NCI-H82 treated with DMSO at 0.1 percent for 48 hours (cell line): ENCODE data around the gene TEX22.

ENCODE experiments used
- DNase-seq: peaks from one replicate; lab custom pipeline; 2025; ENCODE audit not compliant: unreplicated experiment; lab: John Stamatoyannopoulos, UW

Gene TEX22

DNA sequence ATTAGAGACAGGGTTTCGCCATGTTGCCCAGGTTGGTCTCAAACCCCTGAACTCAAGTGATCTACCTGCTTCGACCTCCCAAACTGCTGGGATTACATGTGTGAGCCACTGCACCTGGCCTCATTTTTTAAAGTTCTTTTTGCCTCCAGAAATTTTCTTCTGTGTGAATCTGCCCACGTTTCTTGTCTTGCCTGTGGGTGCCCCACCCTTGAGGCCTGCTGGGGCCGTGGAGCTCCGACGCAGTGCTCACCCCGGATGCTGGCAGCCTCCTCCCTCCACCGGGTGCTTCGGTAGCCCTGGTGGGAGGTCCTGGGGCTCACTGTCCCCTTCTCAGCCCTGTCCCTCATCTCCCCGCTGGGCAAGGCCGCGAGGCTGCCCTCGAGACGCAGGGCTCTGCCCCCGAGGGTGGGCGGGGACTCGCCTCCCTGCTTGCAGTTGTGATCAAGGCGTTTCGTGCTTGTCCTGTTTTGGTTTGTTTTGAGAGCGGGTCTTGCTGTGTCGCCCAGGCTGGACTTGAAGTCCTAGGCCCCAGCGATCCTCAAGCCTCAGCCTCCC, 56.8 kb downstream of the TEX22 start:
- DNase-seq = no peak

DNA sequence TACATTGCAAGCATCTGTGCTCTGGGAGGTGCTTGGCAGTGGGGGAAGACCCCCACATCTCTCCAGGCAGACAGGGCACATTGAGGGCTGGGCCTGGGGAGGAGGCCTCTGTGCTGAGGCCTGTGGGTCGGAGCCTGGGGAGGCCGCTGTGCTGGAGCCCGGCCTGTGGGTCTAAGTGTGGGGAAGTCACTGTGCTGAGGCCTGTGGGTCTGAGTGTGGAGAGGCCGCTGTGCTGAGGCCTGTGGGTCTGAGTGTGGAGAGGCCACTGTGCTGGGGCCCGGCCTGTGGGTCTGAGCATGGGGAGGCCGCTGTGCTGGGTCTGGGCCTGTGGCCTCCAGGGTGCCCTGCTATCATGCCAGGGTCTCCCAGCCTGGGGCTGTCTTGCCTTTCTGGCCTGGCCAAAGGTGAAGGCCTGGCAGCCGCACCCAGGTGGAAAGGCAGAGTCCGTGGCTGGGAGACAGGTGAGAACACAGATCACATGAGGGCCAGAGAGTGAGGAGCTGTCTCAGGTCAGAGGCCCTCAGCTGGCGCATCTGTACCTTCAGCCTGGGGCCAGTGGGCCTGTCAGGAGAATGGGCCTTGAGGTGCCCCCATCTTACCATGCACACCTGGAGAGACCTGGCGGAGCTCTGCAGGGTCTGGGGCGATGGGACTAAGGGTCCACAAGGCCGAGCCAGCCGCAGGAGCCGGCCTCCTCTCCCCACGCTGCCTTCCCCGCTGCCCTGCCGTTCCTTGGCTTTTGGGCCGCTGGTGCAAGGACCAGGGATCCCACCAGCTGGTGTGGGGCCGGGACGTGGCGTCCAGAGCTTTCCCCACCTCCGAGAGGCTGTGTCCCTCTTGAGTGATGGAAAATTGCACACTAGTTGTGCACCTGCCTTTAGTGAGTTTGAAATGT, 57.7 kb downstream of the TEX22 start:
- no peak for DNase-seq

DNA sequence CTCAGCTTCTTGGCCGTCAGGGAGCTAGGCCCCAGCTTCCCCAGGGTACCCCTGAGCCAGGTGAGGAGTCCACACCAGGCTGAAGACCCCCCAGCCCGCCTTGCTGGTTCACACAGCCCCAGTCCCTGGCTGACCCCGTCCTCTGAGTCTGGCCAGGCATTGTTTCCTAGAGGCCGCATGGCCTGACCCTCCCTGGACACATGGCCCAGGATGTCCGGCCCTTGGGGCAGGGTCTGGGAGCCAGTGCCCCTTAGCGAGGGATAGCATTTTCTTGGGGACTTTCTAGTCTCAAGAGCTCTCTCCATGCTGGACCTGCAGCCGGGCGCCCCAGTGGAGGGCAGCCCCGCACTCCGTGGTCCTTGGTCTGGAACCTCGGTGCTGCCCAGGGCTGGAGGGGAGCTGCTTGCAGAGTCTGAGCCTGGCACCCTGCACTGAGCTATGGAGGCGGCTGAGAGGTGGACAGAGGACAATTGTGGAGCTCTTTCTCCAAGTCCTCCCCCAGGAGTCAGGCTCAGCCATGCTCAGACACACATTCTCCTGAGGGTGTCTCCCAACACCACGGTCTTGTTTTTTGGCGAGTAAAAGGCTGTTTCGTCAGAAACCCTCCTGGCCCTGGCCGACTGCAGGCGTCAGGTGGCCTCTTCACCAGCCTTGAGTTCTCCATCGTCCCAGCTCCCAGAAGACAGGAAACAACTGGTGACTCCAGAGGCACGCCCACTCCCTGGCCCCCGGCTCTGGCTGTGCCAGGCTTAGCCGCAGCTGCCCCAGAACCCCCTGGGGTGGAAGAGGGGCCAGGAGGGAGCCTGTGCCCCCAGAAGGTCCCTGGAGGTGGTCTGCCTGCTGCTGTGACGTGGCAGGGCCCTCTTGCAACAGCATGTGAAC, 58.6 kb downstream of the TEX22 start:
- no peak for DNase-seq

DNA sequence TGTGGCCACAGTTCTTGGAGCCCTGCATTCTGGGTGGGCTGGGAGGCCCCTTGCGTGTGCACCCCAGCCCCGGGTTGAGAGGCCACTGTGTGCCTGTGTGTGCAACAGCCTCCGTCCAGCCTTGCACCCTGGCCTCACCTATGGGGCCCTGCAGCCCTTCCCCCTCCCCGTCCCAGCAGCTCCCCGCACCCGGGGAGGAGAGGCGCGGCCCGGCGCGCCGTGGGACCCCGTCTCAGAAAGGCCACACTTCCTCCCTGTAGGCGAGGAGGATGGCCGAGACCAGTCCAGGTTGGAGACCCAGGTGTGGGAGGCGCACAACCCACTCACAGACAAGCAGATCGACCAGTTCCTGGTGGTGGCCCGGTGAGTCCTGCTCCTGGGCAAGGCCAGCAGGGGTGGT, 59.7 kb downstream of the TEX22 start:
- DNase-seq = no peak

DNA sequence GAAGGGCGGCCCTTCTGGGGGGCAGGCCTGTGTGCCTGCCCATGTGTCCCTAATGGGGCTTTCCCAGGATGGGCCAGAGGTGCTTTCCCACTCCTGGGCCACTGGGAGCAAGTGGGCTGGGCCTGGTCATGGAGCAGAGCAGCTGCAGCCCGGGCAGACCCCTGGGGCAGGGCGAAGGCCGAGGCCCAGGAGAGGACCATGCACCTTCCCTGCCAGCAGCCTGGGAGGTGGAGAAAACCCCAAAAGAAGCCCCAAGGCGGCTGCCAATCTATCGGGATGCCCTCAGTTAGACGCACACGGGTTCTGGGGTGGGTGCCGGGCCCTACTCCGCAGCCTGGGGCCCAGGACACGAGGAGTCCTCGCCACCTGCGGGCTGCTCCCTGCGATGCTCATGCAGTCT, 60.2 kb downstream of the TEX22 start:
- no peak for DNase-seq

DNA sequence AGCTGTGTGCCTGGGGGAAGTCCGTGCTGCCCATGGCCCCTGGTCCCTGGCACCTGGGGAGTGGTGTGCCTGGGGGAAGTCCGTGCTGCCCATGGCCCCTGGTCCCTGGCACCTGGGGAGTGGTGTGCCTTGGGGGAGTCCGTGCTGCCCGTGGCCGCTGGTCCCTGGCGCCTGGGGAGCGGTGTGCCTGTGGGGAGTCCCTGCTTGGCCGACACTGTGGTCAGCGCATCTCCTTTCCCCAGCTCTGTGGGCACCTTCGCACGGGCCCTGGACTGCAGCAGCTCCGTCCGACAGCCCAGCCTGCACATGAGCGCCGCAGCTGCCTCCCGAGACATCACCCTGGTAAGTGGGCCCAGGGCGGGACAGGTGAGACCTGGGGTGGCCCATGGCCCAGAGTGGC, 61.8 kb downstream of the TEX22 start:
- DNase-seq = no peak

DNA sequence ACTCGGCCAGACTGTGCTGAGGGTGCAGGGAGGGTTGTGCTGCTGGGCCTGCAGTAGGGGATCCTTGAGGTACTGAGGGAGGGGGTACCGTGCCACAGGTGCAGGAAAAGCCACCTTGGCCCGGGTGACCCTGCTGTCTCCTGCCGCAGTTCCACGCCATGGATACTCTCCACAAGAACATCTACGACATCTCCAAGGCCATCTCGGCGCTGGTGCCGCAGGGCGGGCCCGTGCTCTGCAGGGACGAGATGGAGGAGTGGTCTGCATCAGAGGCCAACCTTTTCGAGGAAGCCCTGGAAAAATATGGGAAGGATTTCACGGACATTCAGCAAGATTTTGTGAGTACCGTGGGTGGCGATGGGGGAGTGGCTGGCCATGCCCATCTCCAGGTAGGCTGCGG, 62.3 kb downstream of the TEX22 start:
- no peak for DNase-seq

DNA sequence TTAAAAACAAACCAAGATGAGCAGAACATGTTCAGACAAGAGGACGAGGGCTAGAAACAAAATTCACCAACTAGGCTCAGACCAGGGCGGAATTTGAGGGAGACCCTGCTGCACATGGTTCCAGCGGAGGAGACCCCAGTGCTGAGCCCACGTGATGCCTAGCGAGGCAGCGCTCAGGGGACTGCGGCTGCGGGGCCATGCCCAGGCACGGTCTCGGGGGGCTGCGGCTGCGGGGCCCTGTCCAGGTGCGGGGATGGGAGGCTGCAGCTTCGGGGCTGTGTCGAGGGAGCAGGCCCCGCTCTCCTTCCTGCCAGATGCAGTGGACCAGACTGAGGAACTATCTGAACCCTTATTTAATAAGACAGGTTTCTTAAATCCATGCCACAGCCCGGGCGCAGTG, 63.6 kb downstream of the TEX22 start:
- no peak for DNase-seq
